Transverse colon (tissue), 4 donors: ENCODE results near the gene BCL11B.

ENCODE experiments used
- EP300 ChIP-seq: sonication (generic); formaldehyde crosslinking; IDR thresholded peaks from one replicate; pipeline ENCODE4 v1.6.1; 2017; ENCODE audit warnings: antibody characterized with exemption, low read depth
- POLR2A ChIP-seq: fragments of 450-650 bp; IDR thresholded peaks from one replicate; pipeline ENCODE4 v1.6.1; 2016; ENCODE audit warnings: antibody characterized with exemption, mild to moderate bottlenecking, moderate library complexity
- POLR2AphosphoS5 ChIP-seq, 3 donors: sonication (generic); formaldehyde crosslinking; IDR thresholded peaks; one replicate each; pipeline ENCODE4 v1.6.1; 2016; ENCODE audit warnings: antibody characterized with exemption in 3 of 3
- TF ChIP-seq, protein P1 (sequence below), 5 experiments: fragments of 200-600 bp in 3 of 5; fragments of 450-650 bp in 2 of 5; sonication (generic) in 3 of 5; IDR thresholded peaks; 1 replicate in 2 of 5; 2 replicates in 3 of 5; pipeline ENCODE4 v1.5.1; 2016 to 2017; ENCODE audit warnings: antibody characterized with exemption in 5 of 5, inconsistent platforms in 3 of 5, mild to moderate bottlenecking in 2 of 5, moderate library complexity in 1 of 5

DNA sequence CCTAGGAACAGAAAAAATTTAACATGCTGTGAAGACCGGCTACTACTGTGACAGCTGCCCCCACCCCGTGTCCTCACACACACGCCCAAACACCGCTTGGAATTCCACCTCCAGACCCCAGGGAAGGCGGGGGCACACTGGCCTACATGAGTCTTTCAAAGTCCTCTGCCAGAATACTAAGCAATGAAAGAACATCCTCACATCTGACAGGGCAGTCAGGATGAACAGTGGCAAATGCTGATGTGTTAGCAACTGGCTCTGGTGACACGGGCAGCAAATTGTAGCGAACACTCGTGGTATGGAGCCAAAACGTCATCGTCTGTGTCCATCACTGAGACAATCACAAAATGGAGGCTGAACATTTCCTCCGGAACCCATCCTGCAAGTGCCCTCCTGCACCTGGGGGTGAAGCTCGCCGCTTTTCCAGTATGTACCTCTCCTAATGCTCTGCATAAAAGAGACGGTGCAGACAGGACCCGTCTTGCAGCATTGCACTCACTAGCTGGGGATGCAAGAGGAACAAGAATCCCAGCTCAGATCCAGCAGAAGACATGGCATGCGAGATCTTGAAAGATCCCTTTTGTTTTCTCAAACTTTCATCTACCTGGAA is 94.8 kb downstream of the BCL11B start:
- TF ChIP-seq, protein P1, sequence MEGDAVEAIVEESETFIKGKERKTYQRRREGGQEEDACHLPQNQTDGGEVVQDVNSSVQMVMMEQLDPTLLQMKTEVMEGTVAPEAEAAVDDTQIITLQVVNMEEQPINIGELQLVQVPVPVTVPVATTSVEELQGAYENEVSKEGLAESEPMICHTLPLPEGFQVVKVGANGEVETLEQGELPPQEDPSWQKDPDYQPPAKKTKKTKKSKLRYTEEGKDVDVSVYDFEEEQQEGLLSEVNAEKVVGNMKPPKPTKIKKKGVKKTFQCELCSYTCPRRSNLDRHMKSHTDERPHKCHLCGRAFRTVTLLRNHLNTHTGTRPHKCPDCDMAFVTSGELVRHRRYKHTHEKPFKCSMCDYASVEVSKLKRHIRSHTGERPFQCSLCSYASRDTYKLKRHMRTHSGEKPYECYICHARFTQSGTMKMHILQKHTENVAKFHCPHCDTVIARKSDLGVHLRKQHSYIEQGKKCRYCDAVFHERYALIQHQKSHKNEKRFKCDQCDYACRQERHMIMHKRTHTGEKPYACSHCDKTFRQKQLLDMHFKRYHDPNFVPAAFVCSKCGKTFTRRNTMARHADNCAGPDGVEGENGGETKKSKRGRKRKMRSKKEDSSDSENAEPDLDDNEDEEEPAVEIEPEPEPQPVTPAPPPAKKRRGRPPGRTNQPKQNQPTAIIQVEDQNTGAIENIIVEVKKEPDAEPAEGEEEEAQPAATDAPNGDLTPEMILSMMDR (IDR thresholded peaks at IDR 0.05) = no peak
- TF ChIP-seq POLR2A = no peak
- TF ChIP-seq POLR2AphosphoS5 (IDR thresholded peaks at IDR 0.05) = no peak
- no peak for TF ChIP-seq EP300
